Mucosa of rectum (tissue), 2 donors: Measurements from ENCODE around the gene CNOT10.

Experiments used
- H3K27ac ChIP-seq, 2 donors: one replicate each; pipeline ENCODE4 v1.7.0; 2013; ENCODE audit warnings: inconsistent platforms in 2 of 2, low read depth in 2 of 2, low read length in 2 of 2
- H3K27me3 ChIP-seq, 2 donors: one replicate each; pipeline ENCODE4 v1.7.0; 2013; ENCODE audit warnings: low read length in 2 of 2; ENCODE audit not compliant: control insufficient read depth in 2 of 2, insufficient read depth in 2 of 2
- H3K36me3 ChIP-seq, 2 donors: one replicate each; pipeline ENCODE4 v1.7.0; 2013; ENCODE audit warnings: low read length in 2 of 2; ENCODE audit not compliant: control insufficient read depth in 2 of 2, insufficient read depth in 2 of 2
- H3K4me1 ChIP-seq, 2 donors: one replicate each; pipeline ENCODE4 v1.7.0; 2013; ENCODE audit warnings: low read length in 2 of 2, mild to moderate bottlenecking in 1 of 2; ENCODE audit not compliant: control insufficient read depth in 2 of 2, insufficient read depth in 2 of 2
- H3K4me3 ChIP-seq, 2 donors: one replicate each; pipeline ENCODE4 v1.7.0; 2013; ENCODE audit warnings: low read length in 2 of 2
- H3K9ac ChIP-seq, 2 donors: one replicate each; pipeline ENCODE4 v1.7.0; 2013; ENCODE audit warnings: low read length in 2 of 2, low read depth in 1 of 2, mild to moderate bottlenecking in 1 of 2
- H3K9me3 ChIP-seq, 2 donors: one replicate each; pipeline ENCODE4 v1.7.0; 2013; ENCODE audit warnings: low read length in 2 of 2; ENCODE audit not compliant: control insufficient read depth in 2 of 2
- donor health status: healthy.
- donor health status: Normal muscosa, but diverticular disease.

The CNOT10 gene

DNA sequence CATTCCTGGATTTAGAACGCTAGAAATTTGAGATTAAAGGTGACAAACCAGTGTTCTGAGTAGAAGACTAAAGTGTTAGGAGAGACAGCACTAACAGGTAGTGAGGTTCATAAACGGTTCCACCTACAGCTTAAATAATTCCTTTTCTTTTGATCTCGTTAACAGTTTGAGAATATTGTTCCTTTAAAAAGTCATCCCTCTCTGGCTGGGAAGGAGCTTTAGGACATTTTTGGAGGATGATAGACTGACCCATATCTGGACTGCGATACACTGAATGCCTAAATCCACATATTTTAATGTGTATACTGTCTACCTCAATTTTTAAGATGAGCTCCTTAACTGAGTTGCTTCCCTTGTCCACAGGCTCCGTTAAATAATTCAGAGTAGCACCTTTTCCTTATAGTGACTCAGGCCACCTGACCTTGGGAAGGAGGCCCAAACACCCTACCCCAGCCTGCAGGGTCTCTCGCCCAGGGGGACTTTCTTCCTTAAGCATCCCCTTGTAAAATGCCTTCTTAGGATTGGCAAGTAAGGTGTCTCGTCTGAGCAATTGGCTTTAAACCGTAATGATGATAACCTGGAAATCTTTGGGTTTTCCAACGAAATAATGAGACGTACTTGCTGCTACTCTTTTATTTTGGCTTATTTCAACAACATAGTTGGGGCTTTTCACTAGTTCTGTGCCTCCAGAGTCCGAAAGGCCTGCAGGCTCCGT is 136.1 kb downstream of the CNOT10 start:
- H3K27ac ChIP-seq, result no peak overlapping the region
- peaks cover 49 to 54% of the 10 kb centered on the region in 2 donors for H3K27me3 ChIP-seq
- H3K9ac ChIP-seq, result no peak overlapping the region
- no peak overlapping the region for H3K4me3 ChIP-seq
- no peaks in the 10 kb centered on the region for H3K9me3 ChIP-seq
- no peaks in the 10 kb centered on the region for H3K36me3 ChIP-seq
- H3K4me1 ChIP-seq, result peaks cover 2 to 4% of the 10 kb centered on the region in 2 donors

DNA sequence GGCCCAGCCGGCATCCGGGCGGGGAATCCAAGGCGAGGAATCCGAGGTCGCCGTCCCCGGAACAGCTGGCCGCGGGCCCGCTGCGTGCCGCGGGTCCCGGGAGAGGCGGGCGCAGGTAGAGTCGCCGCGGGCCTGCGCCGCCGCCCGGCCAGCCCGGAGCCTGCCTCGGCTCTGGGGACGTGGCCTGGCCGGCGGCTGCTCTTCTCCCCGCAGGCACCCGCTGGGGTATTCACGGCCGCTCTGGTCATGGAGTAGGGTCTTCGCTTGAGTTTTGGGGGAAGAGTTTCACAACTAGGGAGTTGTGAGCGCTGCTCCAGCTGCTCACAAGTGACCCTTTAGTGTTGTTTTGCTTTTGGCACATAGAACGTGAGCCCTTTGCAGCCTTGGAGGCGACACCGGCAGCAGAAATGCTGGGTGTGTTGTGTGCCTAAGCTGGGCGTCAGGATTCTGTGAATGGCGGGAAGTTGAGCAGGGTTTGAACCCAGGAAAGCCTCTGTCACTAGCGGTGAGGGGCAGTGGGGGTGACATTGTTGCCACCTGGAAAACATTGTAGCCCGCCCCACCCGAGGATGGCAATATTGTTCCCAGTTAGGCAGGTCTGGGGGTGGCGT is 136.8 kb downstream of the CNOT10 start:
- Histone ChIP-seq H3K27me3 (peaks cover 46 to 50% of the 10 kb centered on the region in 2 donors), H3K9ac (no peak overlapping the region), H3K27ac (no peak overlapping the region), H3K4me3 (no peak overlapping the region), H3K9me3 (no peaks in the 10 kb centered on the region), H3K4me1 (peaks cover 2% of the 10 kb centered on the region in 2 donors), H3K36me3 (no peaks in the 10 kb centered on the region)

DNA sequence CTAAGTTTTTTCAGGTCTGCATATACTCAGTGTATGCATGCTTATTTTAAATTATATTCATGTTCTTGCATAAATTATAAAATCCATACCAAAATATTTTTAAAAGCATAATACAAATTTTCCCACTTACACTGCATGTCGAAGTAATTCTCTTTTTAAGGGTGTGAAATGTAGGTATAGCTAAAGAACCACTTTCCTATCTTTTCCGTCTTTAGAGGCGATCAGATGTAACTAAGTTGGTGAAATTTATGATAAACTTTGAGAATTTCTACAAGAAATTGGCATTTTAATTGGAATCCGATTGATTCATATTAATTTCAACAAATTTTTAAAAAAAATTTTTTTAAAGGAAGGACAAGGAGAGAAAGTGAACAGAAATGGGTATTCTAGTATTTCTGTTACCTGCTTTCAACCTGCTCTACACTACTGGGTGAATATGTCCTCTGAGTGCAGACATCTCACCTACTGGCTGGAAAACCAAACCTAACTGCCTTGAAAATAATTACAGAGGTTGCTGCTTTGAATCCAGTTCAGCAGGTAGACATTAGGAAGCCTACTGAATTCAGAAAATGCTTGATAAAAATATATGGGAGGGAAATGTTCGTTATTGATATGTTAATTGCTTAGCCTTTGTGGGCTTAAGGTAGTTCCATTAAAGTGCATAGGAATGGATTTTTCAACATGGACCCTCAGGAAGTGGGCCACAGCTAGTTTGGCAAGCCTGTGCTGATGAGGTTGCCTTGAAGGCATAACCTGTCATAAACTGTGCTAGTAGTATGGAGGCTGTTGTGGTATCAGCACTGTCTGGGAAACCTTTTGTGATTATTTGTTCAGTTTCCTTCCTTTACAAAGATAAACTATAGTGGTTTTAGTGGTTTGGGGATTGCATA is 137.9 kb downstream of the CNOT10 start:
- peaks cover 0 to under 1% of the 10 kb centered on the region in 2 donors for H3K4me1 ChIP-seq
- no peaks in the 10 kb centered on the region for H3K9me3 ChIP-seq
- H3K27ac ChIP-seq, result no peak overlapping the region
- H3K27me3 ChIP-seq, result peaks cover 43 to 46% of the 10 kb centered on the region in 2 donors
- H3K4me3 ChIP-seq, result no peak overlapping the region
- H3K36me3 ChIP-seq, result no peaks in the 10 kb centered on the region
- H3K9ac ChIP-seq, result no peak overlapping the region
